Activated CD4-positive, alpha-beta T cell treated with anti-CD3 and anti-CD28 coated beads for 24 hours (primary cell): ENCODE measurements around the gene MYLK2.

Experiments used
- DNase-seq, 2 donors: peaks; one replicate each; pipeline ENCODE4 v3.0.0-alpha.2; 2020; ENCODE audit warnings: low read depth in 2 of 2

MYLK2 gene

GRCh38 chr20:31853481-31853880 lies 34.3 kb downstream of the MYLK2 start:
- no peak for DNase-seq

- DNase-seq: no peak
Observed at GRCh38 chr20:31856516-31856915, 37.4 kb downstream of the MYLK2 start.

- no peak for DNase-seq
Observed at GRCh38 chr20:31857861-31858759, 39.0 kb downstream of the MYLK2 start.

GRCh38 chr20:31858760-31859083 lies 39.6 kb downstream of the MYLK2 start:
- DNase-seq: no peak

GRCh38 chr20:31859266-31859997 lies 40.3 kb downstream of the MYLK2 start:
- no peak for DNase-seq

- DNase-seq: no peak
Observed at GRCh38 chr20:31859998-31860380, 40.8 kb downstream of the MYLK2 start.

- no peak for DNase-seq
Observed at GRCh38 chr20:31860390-31861134, 41.4 kb downstream of the MYLK2 start.

GRCh38 chr20:31861135-31861384 lies 41.9 kb downstream of the MYLK2 start:
- no peak for DNase-seq

GRCh38 chr20:31861385-31862156 lies 42.4 kb downstream of the MYLK2 start:
- peak; percentile 47 to 51 for DNase-seq

GRCh38 chr20:31862157-31862470 lies 43.0 kb downstream of the MYLK2 start:
- DNase-seq: no peak

- DNase-seq: no peak
Observed at GRCh38 chr20:31862506-31862905, 43.4 kb downstream of the MYLK2 start.

- no peak for DNase-seq
Observed at GRCh38 chr20:31863296-31864085, 44.3 kb downstream of the MYLK2 start.

- no peak for DNase-seq
Observed at GRCh38 chr20:31864521-31865400, 45.6 kb downstream of the MYLK2 start.

GRCh38 chr20:31866221-31866620 lies 47.1 kb downstream of the MYLK2 start:
- no peak for DNase-seq

GRCh38 chr20:31868853-31869672 lies 49.9 kb downstream of the MYLK2 start:
- DNase-seq: no peak

- no peak for DNase-seq
Observed at GRCh38 chr20:31869673-31869941, 50.5 kb downstream of the MYLK2 start.

GRCh38 chr20:31869942-31870725 lies 51.0 kb downstream of the MYLK2 start, which contains the start of the genes DUSP15 and TTLL9:
TSS of gene DUSP15 (minus strand) at chr20:31870527. CDS start at chr20:31870337, 190 bp downstream.
TSS of gene TTLL9 (plus strand) at chr20:31870634. CDS start at chr20:31871127, 493 bp downstream.
- DNase-seq: no peak

- no peak for DNase-seq
Observed at GRCh38 chr20:31870726-31871617, 51.8 kb downstream of the MYLK2 start.
